Gastrocnemius medialis (tissue), 4 donors: ENCODE data around the gene GHRHR. TPM values are rescaled to one million over a fixed set of nuclear protein-coding genes. Genes with fewer than 3 reads are reported as not detected.

ENCODE experiments used
- ATAC-seq, 2 donors: fragments of 150-250 bp; one replicate each; pipeline ENCODE4 v1.9.1; 2016
- DNase-seq, 2 donors: peaks; one replicate each; pipeline ENCODE4 v3.0.0-alpha.2; 2019
- H3K27ac ChIP-seq, 4 donors: fragments of 200-600 bp; sonication (generic); 1 replicate in 1 of 4; 2 replicates in 3 of 4; pipeline ENCODE4 v1.5.1; 2016 to 2018; ENCODE audit warnings: mild to moderate bottlenecking in 2 of 4, moderate library complexity in 1 of 4
- H3K27me3 ChIP-seq, 3 donors: fragments of 200-600 bp; sonication (generic) in 2 of 3; 1 replicate in 1 of 3; 2 replicates in 2 of 3; pipeline versions ENCODE4 v1.5.1 to v1.6.0; 2016 to 2019; ENCODE audit warnings: mild to moderate bottlenecking in 1 of 3, moderate library complexity in 1 of 3
- H3K36me3 ChIP-seq, 2 donors: fragments of 200-600 bp; sonication (generic) in 1 of 2; one replicate each; pipeline ENCODE4 v1.5.1; 2017 to 2018
- H3K4me1 ChIP-seq, 2 donors: fragments of 200-600 bp; sonication (generic) in 1 of 2; one replicate each; pipeline ENCODE4 v1.5.1; 2016 to 2017; ENCODE audit warnings: mild to moderate bottlenecking in 2 of 2
- H3K4me3 ChIP-seq, 4 donors: fragments of 200-600 bp; sonication (generic) in 3 of 4; 1 replicate in 1 of 4; 2 replicates in 3 of 4; pipeline ENCODE4 v1.5.1; 2016 to 2019; ENCODE audit warnings: mild to moderate bottlenecking in 2 of 4
- H3K9me3 ChIP-seq, 3 donors: fragments of 200-600 bp; sonication (generic) in 2 of 3; 1 replicate in 1 of 3; 2 replicates in 2 of 3; pipeline ENCODE4 v1.5.1; 2016 to 2019
- POLR2A ChIP-seq, 2 donors: fragments of 450-650 bp; IDR thresholded peaks; one replicate each; pipeline ENCODE4 v1.6.1; 2017; ENCODE audit warnings: antibody characterized with exemption in 2 of 2, mild to moderate bottlenecking in 2 of 2, moderate library complexity in 2 of 2
- in situ Hi-C, 4 donors: fragments of 200-750 bp; cut with MboI; loops; one replicate each; pipeline versions ENCODE4 v1.15.0 to v1.8.0; 2017; ENCODE audit warnings: low sequenced_read_pairs in 4 of 4
- intact Hi-C: fragments of 100-400 bp; cut with DNase I; formaldehyde crosslinking; loops from one replicate; pipeline ENCODE4 v1.15.1; 2023; ENCODE audit warnings: low total_unique reads
- total RNA-seq, 4 donors: library from RNA; depleted of rRNA; stranded (reverse); fragments of >200 nt; gene quantifications; one replicate each; pipeline versions ENCODE4 v1.1.0 to v1.2.3, GENCODE V29; 2016
- TF ChIP-seq, protein P1 (sequence below), 5 experiments: fragments of 450-650 bp in 3 of 5; fragments of 200-600 bp in 2 of 5; sonication (generic) in 2 of 5; IDR thresholded peaks in 4 of 5; conservative IDR thresholded peaks in 1 of 5; 1 replicate in 4 of 5; 2 replicates in 1 of 5; pipeline ENCODE4 v1.5.1; 2016 to 2019; ENCODE audit warnings: antibody characterized with exemption in 5 of 5, mild to moderate bottlenecking in 3 of 5, moderate library complexity in 3 of 5

The GHRHR gene
- total RNA-seq, 4 donors from 2014 or later = not detected

- TF ChIP-seq, protein P1, sequence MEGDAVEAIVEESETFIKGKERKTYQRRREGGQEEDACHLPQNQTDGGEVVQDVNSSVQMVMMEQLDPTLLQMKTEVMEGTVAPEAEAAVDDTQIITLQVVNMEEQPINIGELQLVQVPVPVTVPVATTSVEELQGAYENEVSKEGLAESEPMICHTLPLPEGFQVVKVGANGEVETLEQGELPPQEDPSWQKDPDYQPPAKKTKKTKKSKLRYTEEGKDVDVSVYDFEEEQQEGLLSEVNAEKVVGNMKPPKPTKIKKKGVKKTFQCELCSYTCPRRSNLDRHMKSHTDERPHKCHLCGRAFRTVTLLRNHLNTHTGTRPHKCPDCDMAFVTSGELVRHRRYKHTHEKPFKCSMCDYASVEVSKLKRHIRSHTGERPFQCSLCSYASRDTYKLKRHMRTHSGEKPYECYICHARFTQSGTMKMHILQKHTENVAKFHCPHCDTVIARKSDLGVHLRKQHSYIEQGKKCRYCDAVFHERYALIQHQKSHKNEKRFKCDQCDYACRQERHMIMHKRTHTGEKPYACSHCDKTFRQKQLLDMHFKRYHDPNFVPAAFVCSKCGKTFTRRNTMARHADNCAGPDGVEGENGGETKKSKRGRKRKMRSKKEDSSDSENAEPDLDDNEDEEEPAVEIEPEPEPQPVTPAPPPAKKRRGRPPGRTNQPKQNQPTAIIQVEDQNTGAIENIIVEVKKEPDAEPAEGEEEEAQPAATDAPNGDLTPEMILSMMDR (IDR thresholded peaks at IDR 0.05 in 4 of 5, conservative IDR thresholded peaks at IDR 0.05 in 1 of 5) = no peak
- Histone ChIP-seq H3K4me1 (no peaks in the 10 kb centered on the region), H3K27me3 (no peaks in the 10 kb centered on the region), H3K36me3 (no peaks in the 10 kb centered on the region), H3K27ac (no peak overlapping the region), H3K9me3 (no peaks in the 10 kb centered on the region), H3K4me3 (no peak overlapping the region)
- intact Hi-C loops = no loop called here
- ATAC-seq = no peak
- in situ Hi-C loops = loop anchor here in 1 of 4 donors (5.0 kb wide), 1 partner anchor 170 kb away; no protein-coding TSS in a partner anchor
- no peak for DNase-seq
Measured at GRCh38 chr7:30971840-30972563, 8.2 kb downstream of the GHRHR start.

- Histone ChIP-seq H3K9me3 (no peaks in the 10 kb centered on the region), H3K27me3 (no peaks in the 10 kb centered on the region), H3K36me3 (no peaks in the 10 kb centered on the region), H3K27ac (no peak overlapping the region), H3K4me1 (no peaks in the 10 kb centered on the region), H3K4me3 (no peak overlapping the region)
- no peak for DNase-seq
- TF ChIP-seq, protein P1 (IDR thresholded peaks at IDR 0.05 in 4 of 5, conservative IDR thresholded peaks at IDR 0.05 in 1 of 5) = no peak
- no peak for TF ChIP-seq POLR2A (IDR thresholded peaks at IDR 0.05)
- no peak for ATAC-seq
- in situ Hi-C loops (loop anchor here in 1 of 4 donors (5.0 kb wide), 1 partner anchor 171 kb away; no protein-coding TSS in a partner anchor), intact Hi-C loops (no loop called here)
Measured at GRCh38 chr7:30973292-30973691, 9.5 kb downstream of the GHRHR start.

GRCh38 chr7:30973791-30974604, 10.2 kb downstream of the GHRHR start:
- TF ChIP-seq POLR2A (IDR thresholded peaks at IDR 0.05) = no peak
- TF ChIP-seq, protein P1 (IDR thresholded peaks at IDR 0.05 in 4 of 5, conservative IDR thresholded peaks at IDR 0.05 in 1 of 5) = no peak
- Histone ChIP-seq H3K27me3 (no peaks in the 10 kb centered on the region), H3K9me3 (no peaks in the 10 kb centered on the region), H3K27ac (no peak overlapping the region), H3K36me3 (no peaks in the 10 kb centered on the region), H3K4me3 (no peak overlapping the region), H3K4me1 (no peaks in the 10 kb centered on the region)
- ATAC-seq (no peak), DNase-seq (no peak)
- intact Hi-C loops = no loop called here
- in situ Hi-C loops = loop anchor here in 1 of 4 donors (5.0 kb wide), 1 partner anchor 172 kb away; no protein-coding TSS in a partner anchor

DNA sequence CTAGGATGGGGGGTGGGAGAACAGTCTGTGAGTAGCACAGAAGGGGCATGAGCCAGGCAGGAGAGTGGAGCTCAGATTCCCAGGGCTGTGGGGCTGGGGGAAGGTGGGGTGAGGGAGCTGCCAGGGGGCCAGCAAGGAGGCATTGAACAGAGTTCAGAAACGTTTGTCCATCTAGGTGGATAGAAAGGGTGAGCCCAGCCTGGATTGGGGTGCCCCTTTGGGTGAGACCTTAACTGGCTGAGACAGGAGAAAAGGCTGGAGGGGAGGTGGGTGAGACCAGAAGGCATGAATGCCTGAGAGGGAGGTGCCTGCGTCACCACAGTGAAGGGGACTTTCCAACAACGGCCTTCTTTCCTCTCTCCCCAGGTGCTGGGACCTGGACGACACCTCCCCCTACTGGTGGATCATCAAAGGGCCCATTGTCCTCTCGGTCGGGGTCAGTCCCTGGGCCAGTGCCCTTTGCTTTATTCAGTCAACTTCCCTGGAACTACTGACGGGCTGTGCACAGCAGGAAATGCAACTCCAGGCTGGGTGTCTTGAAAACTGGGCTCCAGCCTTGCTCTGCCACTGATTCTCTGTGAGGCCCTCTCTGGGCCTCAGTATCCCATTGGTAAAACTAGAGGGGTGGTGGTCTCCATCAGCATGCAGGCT, 11.0 kb downstream of the GHRHR start:
- H3K9me3 ChIP-seq = no peaks in the 10 kb centered on the region
- TF ChIP-seq, protein P1 (IDR thresholded peaks at IDR 0.05 in 4 of 5, conservative IDR thresholded peaks at IDR 0.05 in 1 of 5) = peak; percentile 26 to 66 (median 58)
- TF ChIP-seq POLR2A (IDR thresholded peaks at IDR 0.05) = no peak
- H3K4me3 ChIP-seq = no peak overlapping the region
- in situ Hi-C loops (loop anchor here (5.0 kb wide), 1 partner anchor 172 kb away; no protein-coding TSS in a partner anchor), intact Hi-C loops (loop anchor here (1.0 kb wide), 1 partner anchor 173 kb away; no protein-coding TSS in a partner anchor)
- H3K36me3 ChIP-seq = no peaks in the 10 kb centered on the region
- peak in 1 of 2 donors; percentile 61 for ATAC-seq
- DNase-seq = no peak
- H3K4me1 ChIP-seq = no peaks in the 10 kb centered on the region
- no peak overlapping the region for H3K27ac ChIP-seq
- no peaks in the 10 kb centered on the region for H3K27me3 ChIP-seq
